HT-29 (cell line): ENCODE measurements around the gene TRPV6. TPM values are rescaled to one million over a fixed set of nuclear protein-coding genes. Genes with fewer than 3 reads are reported as not detected.

Experiments used
- DNase-seq: peaks from one replicate; pipeline ENCODE4 v3.0.0-alpha.2; 2015; ENCODE audit warnings: low spot score
- total RNA-seq: library from RNA; depleted of rRNA; stranded (reverse); fragments of >200 nt; shearing (Covaris generic); gene quantifications from 2 replicates; pipeline ENCODE4 v1.2.3, GENCODE V29; 2014

TRPV6 gene
- total RNA-seq, 1 experiment from 2014 or later = 0.56 TPM

DNA sequence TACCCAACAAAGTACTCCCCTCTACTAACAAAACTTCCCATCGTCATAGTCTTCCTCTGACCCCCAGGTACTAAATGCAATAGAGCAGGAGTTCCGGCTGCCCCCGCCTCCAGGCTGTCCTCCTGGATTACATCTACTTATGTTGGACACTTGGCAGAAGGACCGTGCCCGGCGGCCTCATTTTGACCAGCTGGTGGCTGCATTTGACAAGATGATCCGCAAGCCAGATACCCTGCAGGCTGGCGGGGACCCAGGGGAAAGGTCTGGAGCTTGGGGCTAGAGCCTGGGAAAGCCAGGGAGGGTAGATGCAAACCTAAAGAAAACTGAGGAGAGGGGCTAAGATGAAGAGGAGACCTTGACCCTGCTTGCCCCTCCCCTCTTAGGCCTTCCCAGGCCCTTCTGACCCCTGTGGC lies 15.4 kb downstream of the TRPV6 start:
- no peak for DNase-seq

DNA sequence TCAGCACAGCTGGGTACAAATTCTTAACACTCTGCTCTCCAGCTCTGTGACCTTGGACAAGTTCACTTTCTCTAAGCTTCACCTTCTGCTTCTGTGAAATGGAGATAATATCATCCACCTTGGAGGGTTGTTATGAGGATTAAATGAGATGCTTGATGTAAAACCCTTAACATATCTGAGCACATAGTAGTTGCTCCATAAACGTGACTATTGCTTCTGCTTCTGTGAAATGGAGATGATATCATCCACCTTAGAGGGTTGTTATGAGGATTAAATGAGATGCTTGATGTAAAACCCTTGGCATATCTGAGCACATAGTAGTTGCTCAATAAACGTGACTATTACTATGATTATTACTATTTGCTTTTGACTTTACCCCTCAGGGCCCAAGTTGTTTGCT lies 16.1 kb downstream of the TRPV6 start:
- DNase-seq = no peak

DNA sequence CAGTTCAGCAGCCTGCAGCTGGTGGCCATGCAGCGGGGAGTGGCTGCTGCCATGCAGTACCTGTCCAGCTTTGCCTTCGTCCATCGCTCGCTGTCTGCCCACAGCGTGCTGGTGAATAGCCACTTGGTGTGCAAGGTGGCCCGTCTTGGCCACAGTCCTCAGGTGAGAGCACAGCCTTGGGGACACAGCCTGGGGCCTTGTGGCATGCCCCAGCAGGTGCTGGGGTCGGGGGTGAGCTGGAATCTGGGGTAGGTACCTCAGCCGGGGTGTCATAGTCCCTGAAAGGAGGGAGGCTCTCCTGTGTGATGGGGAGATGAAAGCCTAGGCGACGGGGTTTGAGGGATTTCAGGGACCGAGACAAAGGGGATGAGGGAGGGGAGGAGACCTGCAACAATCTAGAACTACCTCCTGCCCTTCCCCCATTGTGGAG lies 16.5 kb downstream of the TRPV6 start:
- no peak for DNase-seq

DNA sequence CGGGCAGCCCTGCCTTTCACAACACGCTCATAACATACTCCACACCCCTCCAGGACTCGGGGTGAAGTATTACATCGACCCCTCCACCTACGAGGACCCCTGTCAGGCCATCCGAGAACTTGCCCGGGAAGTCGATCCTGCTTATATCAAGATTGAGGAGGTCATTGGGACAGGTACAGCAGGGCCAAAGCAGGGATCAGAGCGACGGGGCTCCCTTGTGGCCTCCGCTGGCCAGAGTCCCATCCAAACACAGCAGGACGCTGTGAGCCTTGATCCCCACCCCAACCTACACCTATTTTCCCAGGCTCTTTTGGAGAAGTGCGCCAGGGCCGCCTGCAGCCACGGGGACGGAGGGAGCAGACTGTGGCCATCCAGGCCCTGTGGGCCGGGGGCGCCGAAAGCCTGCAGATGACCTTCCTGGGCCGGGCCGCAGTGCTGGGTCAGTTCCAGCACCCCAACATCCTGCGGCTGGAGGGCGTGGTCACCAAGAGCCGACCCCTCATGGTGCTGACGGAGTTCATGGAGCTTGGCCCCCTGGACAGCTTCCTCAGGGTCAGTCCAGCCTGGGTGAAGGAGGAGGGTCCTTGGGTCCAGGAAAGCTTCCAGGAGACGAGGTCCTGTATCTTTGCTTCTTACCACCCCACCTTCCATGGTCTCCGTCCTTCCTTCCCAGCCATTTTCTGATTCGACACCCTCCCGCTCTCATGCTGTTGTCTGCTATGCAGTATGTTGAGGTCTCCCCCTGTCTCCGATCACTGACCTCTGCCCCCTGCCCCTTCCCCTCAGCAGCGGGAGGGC lies 17.2 kb downstream of the TRPV6 start:
- DNase-seq = no peak

DNA sequence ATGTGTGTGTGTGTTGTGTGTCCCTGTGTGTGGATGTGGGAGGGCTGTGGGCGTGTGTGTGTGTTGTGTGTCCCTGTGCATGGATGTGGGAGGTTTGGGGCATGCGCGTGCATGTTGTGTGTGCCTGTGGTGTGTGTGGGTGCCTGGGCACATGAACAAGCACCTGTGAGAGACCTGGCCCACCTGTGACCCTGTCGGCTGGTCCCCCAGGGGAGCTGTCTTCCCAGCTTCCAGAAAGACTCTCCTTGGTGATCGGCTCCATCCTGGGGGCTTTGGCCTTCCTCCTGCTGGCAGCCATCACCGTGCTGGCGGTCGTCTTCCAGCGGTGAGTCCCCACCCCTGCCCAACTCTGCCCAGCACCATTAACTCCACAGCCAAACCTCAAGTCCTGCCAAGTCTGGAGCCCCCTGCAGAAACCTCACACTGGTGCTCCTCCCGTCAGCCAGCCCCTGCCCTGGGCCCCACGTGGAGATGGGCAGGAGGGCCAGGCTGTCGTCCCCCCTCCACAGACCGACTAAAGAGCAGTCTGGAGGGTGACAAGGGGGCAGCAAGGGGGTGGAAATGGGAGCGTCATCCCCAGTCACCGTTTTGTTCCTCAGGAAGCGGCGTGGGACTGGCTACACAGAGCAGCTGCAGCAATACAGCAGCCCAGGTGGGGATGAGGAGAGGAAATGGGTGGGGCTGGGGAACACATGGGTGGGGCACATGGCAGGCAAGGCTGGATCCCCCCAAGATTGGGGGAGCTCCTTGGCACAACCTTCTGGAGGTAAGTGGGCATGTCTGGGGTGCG lies 18.0 kb downstream of the TRPV6 start:
- no peak for DNase-seq

DNA sequence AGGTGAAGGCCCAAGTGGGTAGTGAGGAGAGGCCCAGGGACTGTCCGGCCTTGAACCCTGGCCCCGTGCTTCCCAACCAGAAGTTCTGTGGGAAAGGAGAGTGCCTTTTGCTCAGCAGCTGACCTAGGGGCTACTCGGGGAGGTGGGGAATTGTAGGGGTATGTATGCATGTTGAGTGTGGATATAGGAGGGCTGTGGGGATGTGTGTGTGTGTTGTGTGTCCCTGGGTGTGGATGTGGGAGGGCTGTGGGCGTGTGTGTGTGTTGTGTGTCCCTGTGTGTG lies 18.5 kb downstream of the TRPV6 start:
- no peak for DNase-seq

DNA sequence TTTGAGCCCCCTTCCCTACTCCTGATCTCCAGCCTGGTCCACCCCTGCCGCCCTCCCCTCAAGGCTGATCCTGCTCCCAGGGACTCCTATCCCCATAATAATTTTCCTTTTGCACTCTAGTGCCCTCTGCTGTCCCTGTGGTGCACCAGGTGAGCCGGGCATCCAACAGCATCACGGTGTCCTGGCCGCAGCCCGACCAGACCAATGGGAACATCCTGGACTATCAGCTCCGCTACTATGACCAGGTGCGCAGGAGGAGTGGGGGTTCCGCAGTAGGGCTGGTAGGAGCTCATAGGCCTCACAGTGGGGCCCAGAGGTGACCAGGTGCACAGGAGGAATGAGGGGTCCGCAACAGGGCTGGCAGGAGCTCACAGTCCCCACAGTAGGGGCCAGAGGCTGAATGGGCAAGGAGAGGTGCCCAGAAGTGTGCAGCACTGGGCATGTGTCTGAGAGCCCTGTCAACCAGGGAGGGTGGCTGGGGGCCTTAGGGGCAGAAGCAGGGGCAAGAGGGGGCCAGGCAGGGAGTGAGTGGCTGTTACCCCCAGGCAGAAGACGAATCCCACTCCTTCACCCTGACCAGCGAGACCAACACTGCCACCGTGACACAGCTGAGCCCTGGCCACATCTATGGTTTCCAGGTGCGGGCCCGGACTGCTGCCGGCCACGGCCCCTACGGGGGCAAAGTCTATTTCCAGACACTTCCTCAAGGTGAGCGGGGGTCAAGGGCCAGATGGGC lies 19.0 kb downstream of the TRPV6 start:
- DNase-seq = peak; percentile 84

DNA sequence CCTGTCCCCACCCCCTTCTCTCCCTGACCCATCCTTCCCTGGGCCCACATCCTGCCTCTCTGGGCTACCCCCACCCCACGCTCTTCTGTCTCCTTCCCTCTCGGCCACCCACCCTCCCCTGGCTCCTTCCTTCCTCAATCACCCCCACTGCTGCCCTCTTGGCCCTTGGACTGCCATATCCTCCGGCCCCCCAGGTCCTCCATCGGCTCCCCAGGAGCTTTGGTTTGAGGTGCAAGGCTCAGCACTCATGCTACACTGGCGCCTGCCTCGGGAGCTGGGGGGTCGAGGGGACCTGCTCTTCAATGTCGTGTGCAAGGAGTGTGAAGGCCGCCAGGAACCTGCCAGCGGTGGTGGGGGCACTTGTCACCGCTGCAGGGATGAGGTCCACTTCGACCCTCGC lies 19.8 kb downstream of the TRPV6 start:
- no peak for DNase-seq

DNA sequence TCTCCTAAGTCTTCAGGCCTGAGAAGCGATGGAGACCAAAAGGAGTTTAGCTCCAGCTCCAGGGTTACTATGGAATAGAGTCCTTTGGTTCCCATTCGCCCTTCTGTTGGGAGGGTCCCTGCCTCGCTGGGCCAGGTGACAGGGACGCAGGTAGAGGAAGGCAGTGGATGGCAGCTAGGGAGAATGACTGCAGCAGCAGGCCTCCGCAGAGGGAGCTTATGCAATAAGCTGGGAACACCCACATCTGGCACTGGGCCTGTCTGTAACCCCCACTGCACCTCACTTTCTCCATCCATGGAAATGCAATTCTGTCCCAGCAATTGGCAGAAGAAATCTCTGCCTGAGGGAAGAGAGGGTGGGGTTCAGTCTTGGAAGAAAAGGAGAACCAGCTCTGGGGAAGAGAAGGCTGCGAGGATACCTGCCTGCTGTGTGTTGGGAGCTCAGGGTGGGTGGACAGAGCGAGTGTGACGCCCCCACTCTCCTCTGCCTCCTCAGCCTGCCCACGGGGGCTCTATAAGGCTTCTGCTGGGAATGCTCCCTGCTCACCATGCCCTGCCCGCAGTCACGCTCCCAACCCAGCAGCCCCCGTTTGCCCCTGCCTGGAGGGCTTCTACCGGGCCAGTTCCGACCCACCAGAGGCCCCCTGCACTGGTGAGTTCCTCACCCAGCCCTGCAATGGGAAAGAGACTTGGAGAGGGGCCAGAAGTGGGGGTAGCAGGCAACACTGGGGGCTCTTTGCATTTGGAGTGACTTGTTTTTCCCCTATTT lies 20.4 kb downstream of the TRPV6 start:
- no peak for DNase-seq

DNA sequence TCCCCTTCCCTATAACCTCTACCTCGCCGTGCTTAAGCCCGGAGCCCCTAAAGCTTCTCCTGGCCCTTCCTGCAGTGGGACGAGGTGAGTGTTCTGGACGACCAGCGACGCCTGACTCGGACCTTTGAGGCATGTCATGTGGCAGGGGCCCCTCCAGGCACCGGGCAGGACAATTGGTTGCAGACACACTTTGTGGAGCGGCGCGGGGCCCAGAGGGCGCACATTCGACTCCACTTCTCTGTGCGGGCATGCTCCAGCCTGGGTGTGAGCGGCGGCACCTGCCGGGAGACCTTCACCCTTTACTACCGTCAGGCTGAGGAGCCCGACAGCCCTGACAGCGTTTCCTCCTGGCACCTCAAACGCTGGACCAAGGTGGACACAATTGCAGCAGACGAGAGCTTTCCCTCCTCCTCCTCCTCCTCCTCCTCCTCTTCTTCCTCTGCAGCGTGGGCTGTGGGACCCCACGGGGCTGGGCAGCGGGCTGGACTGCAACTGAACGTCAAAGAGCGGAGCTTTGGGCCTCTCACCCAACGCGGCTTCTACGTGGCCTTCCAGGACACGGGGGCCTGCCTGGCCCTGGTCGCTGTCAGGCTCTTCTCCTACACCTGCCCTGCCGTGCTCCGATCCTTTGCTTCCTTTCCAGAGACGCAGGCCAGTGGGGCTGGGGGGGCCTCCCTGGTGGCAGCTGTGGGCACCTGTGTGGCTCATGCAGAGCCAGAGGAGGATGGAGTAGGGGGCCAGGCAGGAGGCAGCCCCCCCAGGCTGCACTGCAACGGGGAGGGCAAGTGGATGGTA lies 21.5 kb downstream of the TRPV6 start:
- no peak for DNase-seq

DNA sequence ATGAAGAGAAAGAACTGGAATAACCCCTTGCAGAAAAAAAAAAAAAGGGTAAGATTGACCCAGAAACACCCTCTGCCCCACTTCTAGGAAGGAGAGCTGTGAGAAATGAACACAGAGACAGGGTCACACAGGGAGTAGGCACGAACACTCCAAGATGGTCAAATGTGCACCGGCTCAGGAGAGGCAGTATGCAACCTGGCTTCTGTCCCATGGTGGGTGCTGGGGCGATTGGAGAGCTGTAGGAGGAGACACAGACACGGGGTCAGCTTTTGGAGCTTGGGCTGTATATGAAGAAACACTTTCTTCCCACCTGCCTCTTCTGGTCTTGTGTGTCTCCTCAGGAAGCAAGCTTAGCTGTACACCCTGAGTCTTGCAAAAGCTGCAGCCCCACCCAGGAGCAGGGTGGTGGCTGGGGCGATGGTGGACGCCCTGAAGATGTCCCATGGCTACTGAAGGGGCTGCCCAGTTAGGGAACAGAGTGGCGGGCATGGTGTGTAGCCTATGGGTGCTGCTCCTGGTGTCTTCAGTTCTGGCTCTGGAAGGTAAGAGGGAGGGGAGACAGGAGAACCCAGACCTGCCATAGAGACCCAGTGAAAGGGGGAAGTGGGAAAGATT lies 22.7 kb downstream of the TRPV6 start:
- no peak for DNase-seq

DNA sequence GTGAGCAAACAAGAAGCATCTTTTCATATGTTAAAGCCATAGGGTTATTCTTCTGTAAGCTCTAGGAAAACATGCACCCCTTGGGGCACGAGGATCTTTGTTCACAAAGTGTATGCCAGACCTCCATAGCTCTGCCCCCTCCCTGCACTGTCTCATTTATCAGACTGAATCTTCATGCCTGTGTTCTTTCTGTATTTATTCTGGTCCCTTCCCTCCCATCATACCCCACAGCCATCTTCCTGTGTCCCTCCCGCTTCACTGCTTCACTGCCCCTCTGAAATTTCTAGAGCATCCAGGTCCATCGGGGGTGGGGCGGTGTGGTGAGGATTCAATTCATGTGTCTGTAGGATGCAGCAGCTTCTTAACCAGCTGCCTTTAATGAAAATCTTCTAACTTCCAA lies 23.2 kb downstream of the TRPV6 start:
- no peak for DNase-seq

DNA sequence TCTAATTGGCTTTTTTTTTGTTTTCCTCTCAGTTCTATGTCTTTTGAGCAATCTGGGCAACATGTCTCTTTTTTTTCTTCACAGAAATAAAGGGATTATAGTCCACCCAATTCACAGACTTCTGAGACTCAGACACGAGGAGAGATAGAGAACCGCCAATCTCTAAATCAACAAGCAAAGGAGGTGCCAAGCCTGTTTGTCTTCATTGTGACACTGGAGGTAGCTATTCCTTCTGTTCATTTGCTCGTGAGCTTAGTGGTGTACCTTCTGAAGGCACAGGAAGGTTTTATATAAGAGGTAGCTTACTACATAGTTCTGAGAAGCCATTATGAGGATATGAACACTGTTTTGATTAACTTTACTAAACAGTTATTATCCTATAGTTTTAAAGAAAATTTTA lies 24.6 kb downstream of the TRPV6 start:
- no peak for DNase-seq

DNA sequence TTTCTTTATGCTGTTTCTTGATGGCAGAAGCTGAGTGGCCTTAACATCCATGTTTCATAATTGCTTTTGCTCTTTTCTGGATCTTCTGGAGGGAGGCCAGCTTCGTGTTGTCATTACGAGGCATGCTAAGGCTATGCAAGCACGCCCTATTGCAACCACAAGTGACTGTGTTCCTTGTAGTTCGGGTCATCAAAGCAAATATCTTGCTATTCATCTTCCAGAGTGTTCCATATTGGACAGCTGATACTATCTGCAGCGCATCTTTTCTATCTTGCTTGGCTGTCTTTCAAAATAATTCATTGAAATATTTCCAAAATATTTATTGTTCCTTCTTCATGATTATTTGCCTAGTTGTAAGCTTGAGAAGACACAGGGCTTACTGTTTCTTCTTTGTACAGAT lies 25.7 kb downstream of the TRPV6 start:
- peak; percentile 24 for DNase-seq

DNA sequence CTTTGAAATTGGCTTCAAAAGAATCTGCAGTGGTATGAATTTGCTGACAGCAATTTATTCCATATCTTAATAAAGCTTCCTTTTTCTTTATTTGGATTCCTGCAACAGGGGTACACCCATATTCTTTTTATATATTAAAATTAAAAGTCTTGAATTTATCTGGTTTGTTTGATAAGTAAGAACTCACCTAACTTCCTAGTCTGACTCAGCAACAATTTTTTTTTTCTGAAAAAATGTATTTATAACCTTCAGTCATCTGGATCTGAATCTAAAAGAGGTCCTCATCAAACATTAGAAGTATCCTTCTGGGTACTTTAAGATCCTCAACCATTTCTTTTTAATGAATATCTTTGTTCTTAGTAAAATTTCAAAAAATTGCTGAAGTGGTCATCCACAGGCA lies 26.1 kb downstream of the TRPV6 start:
- no peak for DNase-seq

DNA sequence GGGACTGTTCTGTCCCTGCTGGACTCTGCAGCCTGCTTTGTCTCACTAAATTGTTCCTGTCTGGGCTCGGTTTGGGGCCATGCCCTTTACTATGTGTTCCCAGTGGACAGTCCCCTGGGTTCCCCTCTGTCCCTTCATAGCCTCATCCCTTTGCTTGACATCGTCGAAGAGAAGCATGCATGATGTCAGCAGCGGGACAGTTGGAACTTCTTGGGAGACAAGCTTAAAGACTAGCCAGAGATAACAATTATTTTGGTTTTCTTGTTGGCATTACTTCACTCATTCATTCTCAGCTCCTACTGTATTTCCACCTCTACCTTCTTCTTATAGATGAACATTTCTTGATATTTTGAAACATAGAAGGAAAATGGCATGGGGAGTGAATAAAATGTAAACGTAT lies 27.9 kb downstream of the TRPV6 start:
- no peak for DNase-seq

DNA sequence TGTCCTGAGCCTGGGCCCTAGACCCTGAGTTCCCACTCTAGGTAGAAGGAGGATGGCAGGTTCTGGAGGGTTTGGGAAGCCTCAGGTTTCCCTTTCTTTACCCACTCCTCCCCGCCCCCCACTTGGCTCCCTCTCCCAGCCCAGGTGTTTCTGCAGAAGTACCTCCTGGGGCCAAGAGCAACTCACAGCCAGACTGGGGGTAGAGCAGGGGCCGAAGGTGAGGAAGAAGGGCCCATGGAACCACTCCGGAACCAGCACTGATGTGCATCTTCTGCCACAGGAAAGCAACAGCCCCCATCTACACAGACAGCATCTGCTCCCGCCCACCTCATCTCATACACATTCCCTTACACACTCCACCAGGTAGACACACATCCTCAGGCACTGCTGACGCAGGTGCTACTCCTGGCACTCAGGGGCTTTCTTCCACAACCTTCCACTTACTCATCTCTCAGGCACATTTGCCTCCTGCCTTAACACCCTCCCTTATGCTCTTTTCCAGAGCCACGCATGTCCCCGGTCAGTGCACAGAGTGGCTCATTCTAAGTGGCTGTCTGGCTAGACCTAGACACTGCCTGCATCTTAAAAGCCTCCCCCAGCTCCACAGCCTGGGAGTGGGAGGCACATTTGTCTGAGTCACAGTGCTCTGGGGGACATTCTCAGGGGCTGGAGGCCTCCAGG lies 28.8 kb downstream of the TRPV6 start:
- DNase-seq = no peak

DNA sequence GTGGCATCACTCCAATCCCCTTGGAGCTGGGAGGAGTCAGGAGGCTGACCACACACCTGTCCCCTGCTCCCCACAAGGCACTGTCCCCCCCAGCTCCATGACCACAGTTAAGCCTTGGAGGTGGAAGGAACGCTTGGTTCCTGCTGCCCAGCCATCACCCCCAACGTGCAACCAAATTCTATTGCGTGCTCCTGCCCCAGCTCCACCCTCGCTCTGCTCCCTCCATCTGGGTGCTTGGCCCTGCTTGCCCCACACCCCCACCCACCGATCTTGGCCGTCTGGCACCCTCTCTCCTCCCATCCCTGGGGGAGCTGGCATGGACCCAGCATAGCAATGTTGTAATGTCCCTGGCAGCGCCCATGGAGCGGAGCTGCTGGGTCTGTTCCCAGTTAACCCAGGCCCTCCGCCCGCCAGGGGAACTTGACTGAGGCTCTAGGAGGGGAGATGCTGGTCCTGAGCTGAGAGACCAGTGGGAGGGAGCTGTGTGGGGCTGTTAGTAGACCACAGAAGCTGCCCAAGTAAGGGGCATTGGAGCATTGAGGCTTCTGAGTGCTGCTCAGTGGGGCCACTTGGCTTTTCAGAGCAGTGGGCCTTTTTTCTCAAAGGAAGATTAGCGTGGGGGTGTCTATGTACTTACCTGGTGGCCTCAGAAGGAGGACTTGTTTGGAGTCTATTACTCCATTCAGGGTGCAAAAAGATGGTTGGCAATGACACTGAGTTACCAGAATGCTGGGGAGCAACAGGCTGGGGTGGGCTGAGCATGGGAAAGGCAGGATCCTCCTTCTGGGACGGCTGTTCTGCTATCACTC lies 29.6 kb downstream of the TRPV6 start:
- peak; percentile 41 for DNase-seq

DNA sequence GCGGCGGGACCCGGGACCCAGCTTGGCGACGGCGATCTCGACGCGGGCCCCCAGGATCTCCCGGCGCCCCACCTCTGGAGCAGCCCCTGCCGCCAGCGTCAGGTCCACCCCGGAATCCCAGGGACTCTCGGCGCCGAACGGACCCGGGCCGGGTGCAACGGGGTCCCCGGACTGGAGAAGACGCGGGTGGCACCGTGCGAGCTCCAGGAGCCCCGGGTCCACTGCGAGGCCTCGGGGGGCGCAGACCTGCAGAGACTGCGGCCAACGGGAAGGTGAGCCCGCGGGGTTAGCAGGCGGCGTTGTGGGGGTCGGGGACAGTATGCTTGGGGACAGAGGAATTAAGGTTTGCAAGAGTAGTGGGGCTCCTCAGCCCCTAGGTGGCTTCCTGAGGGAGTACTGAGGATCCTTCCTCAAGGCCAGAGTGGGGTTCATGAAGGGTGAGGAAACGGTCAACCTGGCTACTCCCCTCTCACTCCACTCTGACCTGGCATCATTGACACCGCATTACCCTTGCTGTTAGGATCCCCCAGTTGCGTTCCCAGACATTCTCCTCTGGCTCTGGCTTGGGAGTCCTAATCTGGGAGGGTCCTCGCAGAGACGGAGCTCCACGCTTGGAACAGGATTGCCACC lies 30.3 kb downstream of the TRPV6 start:
- peak; percentile 52 for DNase-seq
